ENCODE data around the gene SIRT7.

SIRT7 gene

GRCh38 chr17:81941484-81942166, 23.6 kb upstream of the SIRT7 start:
- no peak overlapping the region for H3K9ac ChIP-seq (ENCODE audit: low read length in 5 of 5)
- no peak overlapping the region for H3K4me3 ChIP-seq (ENCODE audit: low read depth in 1 of 5, low read length in 5 of 5)
- no peak overlapping the region for H3K27ac ChIP-seq (ENCODE audit: low read depth, low read length)
- H3K27me3 ChIP-seq (ENCODE audit: control insufficient read depth in 5 of 5, insufficient read depth in 4 of 5, low read length in 5 of 5): peaks cover 10 to 32% (median 21%) of the 10 kb centered on the region in 5 donors
- peaks cover 0 to 26% (median 22%) of the 10 kb centered on the region in 5 donors for H3K4me1 ChIP-seq (ENCODE audit: control insufficient read depth in 5 of 5, insufficient read depth in 5 of 5, low read length in 5 of 5)
- H3K9me3 ChIP-seq (ENCODE audit: control insufficient read depth in 5 of 5, low read length in 5 of 5): no peaks in the 10 kb centered on the region
- H3K36me3 ChIP-seq (ENCODE audit: control insufficient read depth in 5 of 5, insufficient read depth in 5 of 5, low read length in 5 of 5): no peaks in the 10 kb centered on the region

DNA sequence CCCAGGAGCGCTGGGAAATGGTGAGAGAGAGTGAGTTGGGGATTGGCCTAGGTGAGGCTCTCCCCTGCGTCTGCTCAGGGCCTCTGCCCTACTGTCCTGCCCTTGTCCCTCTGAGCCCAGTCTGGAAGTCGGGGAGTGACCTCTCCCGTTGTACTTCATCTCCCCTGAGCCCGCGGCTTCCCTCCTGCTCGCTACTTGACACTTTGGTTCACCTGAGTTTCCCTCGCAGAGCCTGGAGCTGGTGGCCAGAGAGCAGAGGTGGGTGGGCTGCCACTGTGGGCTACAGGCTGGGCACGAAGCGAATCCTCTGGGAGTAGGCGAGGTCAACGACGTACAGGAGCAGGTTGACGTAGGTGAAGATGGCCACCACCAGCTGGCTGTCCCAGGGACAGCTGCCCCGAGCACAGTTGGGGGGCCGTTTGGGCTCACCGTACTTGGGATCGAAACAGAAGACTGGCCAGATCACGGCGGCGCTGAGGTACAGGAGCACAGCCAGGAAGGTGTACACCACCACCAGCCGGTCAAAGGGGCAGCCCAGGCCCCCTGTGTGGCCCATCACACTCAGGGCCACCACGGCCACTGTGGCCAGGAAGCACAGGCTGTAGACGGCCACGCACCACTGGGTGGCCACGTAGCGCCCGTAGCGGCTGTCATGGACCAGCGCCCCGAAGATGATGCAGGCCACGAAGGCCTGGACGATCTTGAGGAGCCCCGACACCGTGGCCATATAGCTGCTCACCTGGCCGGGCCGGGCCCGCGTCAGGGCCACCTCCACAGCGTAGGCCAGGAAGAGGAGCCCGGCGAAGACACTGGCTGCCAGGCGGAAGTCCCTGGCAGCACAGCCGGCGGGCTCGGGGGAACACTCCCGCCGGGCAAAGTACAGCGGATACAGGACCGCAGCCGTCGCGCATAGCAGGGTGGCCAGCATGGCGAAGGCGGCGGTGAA, 22.8 kb upstream of the SIRT7 start:
- Histone ChIP-seq H3K27me3 (ENCODE audit: control insufficient read depth in 5 of 5, insufficient read depth in 4 of 5, low read length in 5 of 5) (peaks cover 15 to 35% (median 24%) of the 10 kb centered on the region in 5 donors), H3K9ac (ENCODE audit: low read length in 5 of 5) (no peak overlapping the region), H3K9me3 (ENCODE audit: control insufficient read depth in 5 of 5, low read length in 5 of 5) (no peaks in the 10 kb centered on the region), H3K4me3 (ENCODE audit: low read depth in 1 of 5, low read length in 5 of 5) (no peak overlapping the region), H3K36me3 (ENCODE audit: control insufficient read depth in 5 of 5, insufficient read depth in 5 of 5, low read length in 5 of 5) (no peaks in the 10 kb centered on the region), H3K4me1 (ENCODE audit: control insufficient read depth in 5 of 5, insufficient read depth in 5 of 5, low read length in 5 of 5) (peaks cover 0 to 28% (median 24%) of the 10 kb centered on the region in 5 donors), H3K27ac (ENCODE audit: low read depth, low read length) (no peak overlapping the region)

- Histone ChIP-seq H3K9me3 (ENCODE audit: control insufficient read depth in 5 of 5, low read length in 5 of 5) (no peaks in the 10 kb centered on the region), H3K27me3 (ENCODE audit: control insufficient read depth in 5 of 5, insufficient read depth in 4 of 5, low read length in 5 of 5) (peaks cover 15 to 40% (median 28%) of the 10 kb centered on the region in 5 donors), H3K4me1 (ENCODE audit: control insufficient read depth in 5 of 5, insufficient read depth in 5 of 5, low read length in 5 of 5) (peaks cover 0 to 28% (median 24%) of the 10 kb centered on the region in 5 donors), H3K36me3 (ENCODE audit: control insufficient read depth in 5 of 5, insufficient read depth in 5 of 5, low read length in 5 of 5) (no peaks in the 10 kb centered on the region), H3K9ac (ENCODE audit: low read length in 5 of 5) (no peak overlapping the region), H3K27ac (ENCODE audit: low read depth, low read length) (no peak overlapping the region), H3K4me3 (ENCODE audit: low read depth in 1 of 5, low read length in 5 of 5) (no peak overlapping the region)
Measured at GRCh38 chr17:81939881-81940385, 22.0 kb upstream of the SIRT7 start.

DNA sequence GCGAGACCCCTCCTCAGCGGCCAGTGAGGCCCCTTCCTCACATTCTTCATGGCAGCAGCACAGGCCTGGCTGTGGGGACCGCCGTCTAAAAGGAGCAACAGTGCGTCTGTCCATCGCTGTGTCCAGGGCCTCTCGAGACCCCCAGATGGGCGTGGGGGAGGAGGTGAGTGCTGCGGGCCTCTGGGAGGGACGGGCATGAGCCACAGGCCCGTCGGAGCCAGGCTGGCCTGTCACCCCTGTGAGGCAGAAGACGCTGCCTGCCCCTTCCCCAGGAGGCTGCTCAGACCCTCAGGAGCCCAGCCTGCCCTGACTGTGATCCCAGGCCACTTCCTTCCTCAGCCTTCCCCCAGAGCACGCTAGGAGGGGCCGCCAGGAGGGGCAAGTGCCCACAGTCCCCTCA, 21.2 kb upstream of the SIRT7 start:
- peaks cover 9 to 35% (median 29%) of the 10 kb centered on the region in 5 donors for H3K27me3 ChIP-seq (ENCODE audit: control insufficient read depth in 5 of 5, insufficient read depth in 4 of 5, low read length in 5 of 5)
- no peak overlapping the region for H3K4me3 ChIP-seq (ENCODE audit: low read depth in 1 of 5, low read length in 5 of 5)
- no peak overlapping the region for H3K9ac ChIP-seq (ENCODE audit: low read length in 5 of 5)
- no peak overlapping the region for H3K27ac ChIP-seq (ENCODE audit: low read depth, low read length)
- H3K9me3 ChIP-seq (ENCODE audit: control insufficient read depth in 5 of 5, low read length in 5 of 5): no peaks in the 10 kb centered on the region
- no peaks in the 10 kb centered on the region for H3K36me3 ChIP-seq (ENCODE audit: control insufficient read depth in 5 of 5, insufficient read depth in 5 of 5, low read length in 5 of 5)
- peaks cover 0 to 28% (median 24%) of the 10 kb centered on the region in 5 donors for H3K4me1 ChIP-seq (ENCODE audit: control insufficient read depth in 5 of 5, insufficient read depth in 5 of 5, low read length in 5 of 5)

DNA sequence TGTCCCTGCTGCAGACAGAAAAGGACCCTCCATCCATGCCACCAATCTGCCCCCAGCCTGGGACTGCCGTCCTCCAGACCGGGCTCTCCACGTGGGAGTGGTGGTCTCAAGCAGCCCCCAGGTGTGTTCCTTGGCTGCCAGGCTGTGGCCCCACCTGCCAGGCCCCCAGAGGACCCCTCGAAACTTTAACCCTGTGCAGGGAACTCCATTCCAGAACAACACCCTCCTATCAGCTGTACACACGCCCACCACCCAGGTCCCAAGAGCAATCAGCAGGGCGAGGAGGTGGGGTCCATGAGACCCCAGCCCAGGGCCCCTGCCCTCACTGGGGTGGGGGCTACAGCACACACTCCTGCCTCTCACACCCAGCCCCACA, 17.7 kb upstream of the SIRT7 start:
- Histone ChIP-seq H3K36me3 (ENCODE audit: control insufficient read depth in 5 of 5, insufficient read depth in 5 of 5, low read length in 5 of 5) (no peaks in the 10 kb centered on the region), H3K4me1 (ENCODE audit: control insufficient read depth in 5 of 5, insufficient read depth in 5 of 5, low read length in 5 of 5) (peaks cover 0 to 28% (median 24%) of the 10 kb centered on the region in 5 donors), H3K9ac (ENCODE audit: low read length in 5 of 5) (no peak overlapping the region), H3K27me3 (ENCODE audit: control insufficient read depth in 5 of 5, insufficient read depth in 4 of 5, low read length in 5 of 5) (peaks cover 17 to 45% (median 35%) of the 10 kb centered on the region in 5 donors), H3K4me3 (ENCODE audit: low read depth in 1 of 5, low read length in 5 of 5) (no peak overlapping the region), H3K27ac (ENCODE audit: low read depth, low read length) (no peak overlapping the region), H3K9me3 (ENCODE audit: control insufficient read depth in 5 of 5, low read length in 5 of 5) (no peaks in the 10 kb centered on the region)

DNA sequence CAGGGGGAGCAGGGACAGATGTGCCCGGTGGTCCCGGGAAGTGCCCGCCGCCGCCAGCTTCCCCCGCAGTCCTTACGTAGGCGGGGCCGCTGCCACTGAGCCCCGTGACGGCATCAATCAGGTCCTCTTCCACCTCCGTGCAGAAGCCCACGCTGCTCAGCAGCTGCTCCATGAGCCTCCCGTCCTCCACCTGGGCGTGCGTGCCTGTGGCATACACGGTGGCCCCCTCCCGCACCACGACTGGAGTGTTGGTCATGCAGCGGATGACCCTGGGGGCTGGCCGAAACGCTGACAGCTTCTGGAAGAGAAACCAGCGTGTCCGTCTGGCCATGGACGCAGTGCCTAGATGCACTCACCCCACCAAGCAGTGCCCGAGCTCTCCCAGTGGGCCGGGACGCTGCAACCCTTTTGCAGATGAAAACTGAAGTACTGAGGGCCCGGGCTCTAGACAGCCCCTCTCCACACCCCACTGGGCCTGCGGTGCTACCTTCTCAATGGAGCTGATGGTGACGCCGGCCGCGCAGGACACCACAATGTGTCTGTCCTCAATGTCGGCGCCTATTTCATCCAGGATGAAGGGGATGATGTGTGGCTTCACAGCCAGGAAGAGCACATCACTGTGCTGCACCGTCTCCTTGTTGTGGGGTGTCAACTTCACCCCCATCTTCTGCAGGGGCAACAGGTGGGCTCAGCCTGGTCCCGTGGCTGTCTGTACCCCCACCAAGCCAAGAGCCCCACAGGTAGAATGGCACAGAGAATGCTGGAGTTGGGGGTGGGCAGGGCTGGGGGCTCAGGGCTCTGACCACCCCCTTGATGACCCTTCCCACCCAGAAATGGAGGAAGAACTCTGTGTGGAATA, 17.1 kb upstream of the SIRT7 start:
- Histone ChIP-seq H3K27me3 (ENCODE audit: control insufficient read depth in 5 of 5, insufficient read depth in 4 of 5, low read length in 5 of 5) (peaks cover 17 to 41% (median 38%) of the 10 kb centered on the region in 5 donors), H3K9me3 (ENCODE audit: control insufficient read depth in 5 of 5, low read length in 5 of 5) (no peaks in the 10 kb centered on the region), H3K9ac (ENCODE audit: low read length in 5 of 5) (no peak overlapping the region), H3K36me3 (ENCODE audit: control insufficient read depth in 5 of 5, insufficient read depth in 5 of 5, low read length in 5 of 5) (no peaks in the 10 kb centered on the region), H3K27ac (ENCODE audit: low read depth, low read length) (no peak overlapping the region), H3K4me1 (ENCODE audit: control insufficient read depth in 5 of 5, insufficient read depth in 5 of 5, low read length in 5 of 5) (peaks cover 0 to 24% (median 20%) of the 10 kb centered on the region in 5 donors), H3K4me3 (ENCODE audit: low read depth in 1 of 5, low read length in 5 of 5) (no peak overlapping the region)

DNA sequence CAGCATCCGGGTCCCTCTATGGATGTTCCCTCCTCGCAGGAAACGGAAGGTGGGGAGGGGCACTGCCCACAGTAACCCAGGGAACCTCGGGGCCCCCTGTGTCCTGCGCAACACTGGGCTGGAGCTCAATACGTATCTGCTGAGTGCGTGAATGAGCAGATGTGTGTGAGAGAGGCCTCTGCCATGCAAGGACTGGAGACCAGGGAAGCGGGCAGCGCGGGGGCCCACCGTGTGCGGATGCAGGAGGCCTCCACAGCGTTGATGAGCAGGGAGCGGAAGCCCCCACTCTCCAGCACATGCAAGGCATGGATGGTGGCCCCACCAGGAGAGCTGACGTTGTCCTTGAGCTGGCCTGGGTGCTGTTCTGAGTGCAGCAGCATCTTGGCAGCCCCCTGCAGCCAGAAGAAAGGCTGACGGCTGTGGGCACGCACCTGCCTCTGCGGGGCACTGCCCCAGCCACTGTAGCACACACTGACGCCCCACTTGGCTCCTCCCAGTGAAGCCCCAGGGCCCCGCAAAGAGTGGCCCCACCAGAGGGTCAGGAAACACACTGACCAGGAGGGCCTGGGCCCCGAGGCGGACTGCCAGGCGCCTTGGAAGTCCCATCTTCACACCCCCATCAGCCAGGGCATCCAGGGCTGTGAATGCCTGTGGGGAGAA, 16.3 kb upstream of the SIRT7 start:
- Histone ChIP-seq H3K4me1 (ENCODE audit: control insufficient read depth in 5 of 5, insufficient read depth in 5 of 5, low read length in 5 of 5) (peaks cover 0 to 17% (median 14%) of the 10 kb centered on the region in 5 donors), H3K27ac (ENCODE audit: low read depth, low read length) (no peak overlapping the region), H3K9ac (ENCODE audit: low read length in 5 of 5) (no peak overlapping the region), H3K36me3 (ENCODE audit: control insufficient read depth in 5 of 5, insufficient read depth in 5 of 5, low read length in 5 of 5) (no peaks in the 10 kb centered on the region), H3K9me3 (ENCODE audit: control insufficient read depth in 5 of 5, low read length in 5 of 5) (no peaks in the 10 kb centered on the region), H3K27me3 (ENCODE audit: control insufficient read depth in 5 of 5, insufficient read depth in 4 of 5, low read length in 5 of 5) (peaks cover 17 to 42% (median 35%) of the 10 kb centered on the region in 5 donors), H3K4me3 (ENCODE audit: low read depth in 1 of 5, low read length in 5 of 5) (no peak overlapping the region)

GRCh38 chr17:81933178-81933699, 15.3 kb upstream of the SIRT7 start:
- Histone ChIP-seq H3K27ac (ENCODE audit: low read depth, low read length) (no peak overlapping the region), H3K4me1 (ENCODE audit: control insufficient read depth in 5 of 5, insufficient read depth in 5 of 5, low read length in 5 of 5) (peaks cover 0 to 24% (median 15%) of the 10 kb centered on the region in 5 donors)

More at GRCh38 chr17:81933178-81933699, 15.3 kb upstream of the SIRT7 start:
- H3K9ac ChIP-seq (ENCODE audit: low read length in 5 of 5): no peak overlapping the region
- no peaks in the 10 kb centered on the region for H3K36me3 ChIP-seq (ENCODE audit: control insufficient read depth in 5 of 5, insufficient read depth in 5 of 5, low read length in 5 of 5)
- no peak overlapping the region for H3K4me3 ChIP-seq (ENCODE audit: low read depth in 1 of 5, low read length in 5 of 5)
- no peaks in the 10 kb centered on the region for H3K9me3 ChIP-seq (ENCODE audit: control insufficient read depth in 5 of 5, low read length in 5 of 5)
- peaks cover 24 to 44% (median 43%) of the 10 kb centered on the region in 5 donors for H3K27me3 ChIP-seq (ENCODE audit: control insufficient read depth in 5 of 5, insufficient read depth in 4 of 5, low read length in 5 of 5)

Measured in subcutaneous abdominal adipose tissue (tissue), 5 donors.